ENCODE measurements around the gene MTMR2. TPM values are rescaled to one million over a fixed set of nuclear protein-coding genes. Genes with fewer than 3 reads are reported as not detected.

The MTMR2 gene
- total RNA-seq, 1 donor: 53.5 TPM

DNA sequence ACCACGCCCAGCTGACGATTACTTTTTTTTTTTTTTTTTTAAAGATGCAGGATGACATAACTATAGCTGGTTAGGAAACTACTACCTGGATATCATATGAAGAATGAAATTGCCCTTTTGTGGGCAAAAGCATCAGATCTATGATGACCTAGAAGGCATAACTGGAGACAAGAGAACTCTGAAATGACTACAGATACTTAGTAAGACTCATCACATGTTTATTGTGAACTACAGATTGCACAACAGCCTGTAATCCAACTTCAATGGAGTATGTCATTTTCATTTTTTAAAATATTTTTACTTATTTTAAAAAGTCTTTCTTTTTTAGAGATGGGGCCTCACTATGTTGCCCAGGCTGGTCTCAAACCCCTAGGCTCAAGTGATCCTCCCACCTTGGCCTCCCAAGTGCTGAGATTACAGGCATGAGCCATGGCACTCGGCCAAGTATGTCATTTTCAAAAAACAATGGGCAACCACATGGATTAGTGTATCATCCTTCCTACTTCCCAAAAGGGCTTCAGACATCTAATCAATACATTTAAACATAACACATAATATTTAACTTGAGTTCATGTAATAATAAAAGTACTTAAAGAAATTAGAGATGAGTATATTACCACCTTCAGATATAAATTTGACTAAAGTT lies 3.3 kb downstream of the MTMR2 start:
- no peak overlapping the region for H3K4me3 ChIP-seq (ENCODE audit: low read depth, low read length)
- peak; percentile 46 for DNase-seq (ENCODE audit: low read depth)
- no peak for TF ChIP-seq CTCF (IDR thresholded peaks at IDR 0.05; ENCODE audit: insufficient read depth, low read depth, low read length)

GRCh38 chr11:95919514-95919913 lies 4.4 kb downstream of the MTMR2 start:
- no peak overlapping the region for H3K4me3 ChIP-seq (ENCODE audit: low read depth, low read length)
- DNase-seq (ENCODE audit: low read depth): no peak
- no peak for TF ChIP-seq CTCF (IDR thresholded peaks at IDR 0.05; ENCODE audit: insufficient read depth, low read depth, low read length)

GRCh38 chr11:95918720-95919119 lies 5.2 kb downstream of the MTMR2 start:
- DNase-seq (ENCODE audit: low read depth): no peak
- no peak overlapping the region for H3K4me3 ChIP-seq (ENCODE audit: low read depth, low read length)
- no peak for TF ChIP-seq CTCF (IDR thresholded peaks at IDR 0.05; ENCODE audit: insufficient read depth, low read depth, low read length)

GRCh38 chr11:95918056-95918455 lies 5.9 kb downstream of the MTMR2 start:
- DNase-seq (ENCODE audit: low read depth): no peak
- TF ChIP-seq CTCF (IDR thresholded peaks at IDR 0.05; ENCODE audit: insufficient read depth, low read depth, low read length): no peak
- H3K4me3 ChIP-seq (ENCODE audit: low read depth, low read length): no peak overlapping the region

GRCh38 chr11:95917193-95918036 lies 6.5 kb downstream of the MTMR2 start:
- H3K4me3 ChIP-seq (ENCODE audit: low read depth, low read length): no peak overlapping the region
- no peak for TF ChIP-seq CTCF (IDR thresholded peaks at IDR 0.05; ENCODE audit: insufficient read depth, low read depth, low read length)
- no peak for DNase-seq (ENCODE audit: low read depth)

DNA sequence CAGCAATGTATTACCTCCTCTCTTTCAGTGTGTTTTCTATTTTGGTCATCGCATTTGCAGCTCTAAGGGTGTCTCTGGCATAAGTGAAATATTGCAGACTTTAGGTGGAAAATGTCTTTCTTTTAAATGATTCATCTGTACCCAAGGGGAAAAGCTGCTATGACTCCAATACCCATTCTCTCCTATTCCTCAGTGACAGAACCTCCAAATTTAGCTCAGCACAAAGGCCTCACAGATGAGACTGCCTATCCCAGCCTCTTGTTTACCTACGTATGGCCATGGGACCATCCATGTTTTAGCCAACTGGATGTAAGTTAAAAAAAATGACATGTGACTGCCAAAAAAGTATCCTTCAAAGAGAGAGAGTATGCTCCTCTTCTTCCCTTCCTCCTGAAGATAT lies 7.9 kb downstream of the MTMR2 start:
- no peak for DNase-seq (ENCODE audit: low read depth)
- TF ChIP-seq CTCF (IDR thresholded peaks at IDR 0.05; ENCODE audit: insufficient read depth, low read depth, low read length): no peak
- no peak overlapping the region for H3K4me3 ChIP-seq (ENCODE audit: low read depth, low read length)
